Loucy (cell line): Measurements from ENCODE around the gene ETNK2.

Source experiments
- CTCF ChIP-seq: fragments of 200-600 bp; sonication (generic); conservative IDR thresholded peaks from 2 replicates; pipeline ENCODE4 v1.5.1; 2014; ENCODE audit warnings: mild to moderate bottlenecking, antibody characterized with exemption, low read length
- EZH2phosphoT487 ChIP-seq: fragments of 200-600 bp; IDR thresholded peaks from 2 replicates; pipeline ENCODE4 v1.6.1; 2018; ENCODE audit warnings: antibody characterized with exemption, mild to moderate bottlenecking, moderate library complexity, borderline replicate concordance

- TF ChIP-seq CTCF (no peak), EZH2phosphoT487 (no peak)
Observed at GRCh38 chr1:204116539-204116938, 35.3 kb downstream of the ETNK2 start.
